ENCODE measurements around the gene CIC.
"Not testable (repeated sequence)": the region's sequence is repeated elsewhere in the genome, so short reads cannot be mapped to it uniquely, and the experiment has no call there.

CIC gene

DNA sequence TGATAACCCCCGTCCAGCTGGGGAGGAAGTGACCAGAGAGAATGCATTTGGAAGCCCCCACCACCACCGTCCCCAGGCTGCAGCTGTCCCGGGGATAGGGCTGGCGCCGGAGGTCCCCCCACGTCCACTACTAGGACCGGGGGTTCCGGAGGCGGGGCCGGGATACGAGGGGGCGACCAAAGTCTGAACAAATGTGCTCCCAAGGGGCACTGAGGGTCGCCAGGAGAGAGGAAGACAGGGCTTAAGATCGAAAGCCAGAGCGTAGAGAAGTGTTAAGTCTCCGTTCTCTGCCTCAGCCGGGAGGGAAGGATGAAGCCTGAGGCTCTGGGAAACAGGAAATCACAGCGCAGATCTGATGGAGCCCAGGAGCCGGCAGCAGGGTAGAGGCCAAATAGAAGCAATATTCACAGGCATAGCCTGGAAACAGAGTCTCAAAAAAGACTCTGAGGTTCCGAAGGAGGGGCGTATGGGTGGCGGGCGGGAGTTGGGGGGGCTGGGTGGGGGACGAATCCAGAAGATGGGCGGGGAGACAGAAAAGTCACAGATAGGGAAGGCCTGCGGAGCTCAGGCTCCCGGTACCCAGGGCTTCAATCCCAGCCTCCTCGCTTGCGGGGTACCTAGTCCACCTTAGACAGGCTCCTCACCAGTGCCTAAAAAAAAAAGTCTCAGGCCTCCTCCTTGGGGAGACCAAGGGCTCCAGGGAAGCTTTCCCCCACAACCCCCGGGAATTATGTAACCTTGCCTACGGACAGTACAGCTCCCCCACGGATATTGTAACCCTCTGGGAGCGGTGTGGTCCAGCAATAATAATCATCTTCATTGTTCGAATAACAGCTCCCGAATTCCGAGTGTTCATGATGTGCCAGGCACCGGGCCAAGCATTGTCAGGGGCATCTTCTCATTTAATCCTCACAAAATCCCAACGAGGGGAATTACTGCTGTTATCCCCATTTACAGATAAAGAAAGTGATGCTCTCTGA is 13.0 kb upstream of the CIC start:
- DNase-seq = no peak

DNA sequence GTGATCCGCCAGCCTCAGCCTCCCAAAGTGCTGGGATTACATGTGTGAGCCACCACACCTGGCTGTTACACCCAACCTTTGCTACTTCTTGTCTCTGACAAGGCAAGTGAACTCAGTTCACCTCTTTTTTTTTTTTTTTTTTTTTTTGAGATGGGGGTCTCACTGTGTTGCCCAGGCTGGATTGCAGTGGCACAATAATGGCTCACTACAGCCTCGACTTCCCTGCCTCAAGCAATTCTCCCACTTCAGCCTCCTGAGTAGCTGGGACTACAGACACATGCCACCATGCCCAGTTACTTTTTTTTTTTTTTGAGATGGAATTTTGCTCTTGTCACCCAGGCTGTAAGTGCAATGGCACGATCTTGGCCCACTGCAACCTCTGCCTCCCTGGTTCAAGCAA is 11.2 kb upstream of the CIC start:
- not testable (repeated sequence) for DNase-seq

DNA sequence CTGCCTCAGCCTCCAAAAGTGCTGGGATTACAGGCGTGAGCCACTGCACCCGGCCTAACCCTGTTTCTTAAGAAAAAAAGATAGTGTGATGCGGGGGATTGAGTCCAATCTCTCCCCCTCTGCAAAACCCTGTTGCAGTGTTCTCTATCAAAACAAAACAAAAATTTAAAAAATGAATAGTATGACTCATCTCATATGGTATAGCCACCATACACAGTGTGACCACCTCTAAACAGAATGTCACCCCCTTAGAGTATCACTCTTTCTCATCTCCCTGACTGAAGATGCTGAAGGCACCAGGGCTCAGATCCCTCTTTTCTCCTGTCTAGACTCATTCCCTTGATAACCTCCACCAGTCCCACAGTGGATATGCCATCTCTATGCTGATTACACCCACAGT is 7.3 kb upstream of the CIC start:
- DNase-seq = no peak

- DNase-seq = not testable (repeated sequence)
These were observed 2.9 kb upstream of the CIC start for GRCh38 chr19:42266105-42266504.

- not testable (repeated sequence) for DNase-seq
These were observed 2.0 kb upstream of the CIC start for GRCh38 chr19:42266928-42267603.

DNA sequence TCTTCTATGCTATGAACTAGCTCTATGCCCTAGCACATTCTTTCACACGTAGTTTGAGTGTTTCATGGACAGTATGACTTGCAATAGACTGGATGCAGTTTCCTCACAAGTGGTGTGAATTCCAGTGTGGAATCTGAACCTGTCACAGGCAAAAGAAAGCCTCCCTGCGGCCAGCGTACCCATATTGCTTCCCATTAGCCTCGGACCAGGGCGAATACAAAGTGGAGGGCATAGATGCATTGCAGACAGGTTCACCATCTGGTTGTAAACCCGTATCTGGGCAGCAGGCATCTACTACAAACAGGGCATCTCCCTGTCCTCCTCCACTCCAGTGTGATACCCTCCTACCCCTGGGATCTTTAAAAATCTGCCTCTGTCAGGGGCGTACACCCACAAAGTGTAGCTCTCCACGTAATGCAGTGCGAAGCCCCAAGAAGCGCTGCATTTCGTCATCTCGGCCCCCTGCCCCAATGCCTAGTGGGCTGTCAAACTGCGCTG is 1.4 kb upstream of the CIC start:
- no peak for DNase-seq

GRCh38 chr19:42268142-42268703 is 829 bp upstream of the CIC start:
- peak; percentile 95 for DNase-seq

GRCh38 chr19:42269478-42270345 is 660 bp downstream of the CIC start:
- DNase-seq = no peak

GRCh38 chr19:42270346-42271044 is 1.4 kb downstream of the CIC start:
- DNase-seq = no peak

DNA sequence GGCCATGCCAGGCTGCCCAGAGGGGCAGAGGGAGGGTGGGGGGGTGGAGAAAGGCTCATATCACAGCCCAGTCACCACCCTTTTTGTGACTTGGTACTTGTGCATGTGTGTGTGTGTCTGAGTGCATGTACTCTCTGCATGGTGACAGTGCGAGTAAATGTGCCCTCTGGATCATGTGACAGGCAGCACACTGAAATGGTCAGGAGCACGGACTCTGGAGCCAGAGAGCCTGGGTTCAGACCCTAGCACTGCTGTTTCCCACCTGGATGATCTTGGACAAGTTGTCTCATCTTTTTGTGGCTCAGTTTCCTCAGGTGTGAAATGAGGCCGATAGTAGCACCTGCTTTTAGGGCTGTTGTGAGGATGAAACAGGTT is 2.0 kb downstream of the CIC start:
- DNase-seq = no peak

GRCh38 chr19:42271861-42272534 is 2.9 kb downstream of the CIC start:
- DNase-seq = no peak

DNA sequence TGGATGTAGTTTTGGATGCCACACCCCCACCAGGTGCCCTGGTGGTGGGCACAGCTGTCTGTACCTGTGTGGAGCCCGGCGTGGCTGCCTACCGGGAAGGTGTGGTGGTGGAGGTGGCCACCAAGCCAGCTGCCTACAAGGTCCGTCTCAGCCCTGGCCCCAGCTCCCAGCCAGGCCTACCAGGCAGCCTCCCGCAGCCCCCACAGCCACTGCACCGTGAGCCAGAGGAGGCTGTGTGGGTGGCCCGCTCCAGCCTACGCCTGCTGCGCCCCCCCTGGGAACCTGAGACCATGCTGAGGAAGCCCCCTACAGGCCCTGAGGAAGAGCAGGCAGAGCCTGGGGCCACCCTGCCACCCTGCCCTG is 3.5 kb downstream of the CIC start:
- DNase-seq = no peak

DNA sequence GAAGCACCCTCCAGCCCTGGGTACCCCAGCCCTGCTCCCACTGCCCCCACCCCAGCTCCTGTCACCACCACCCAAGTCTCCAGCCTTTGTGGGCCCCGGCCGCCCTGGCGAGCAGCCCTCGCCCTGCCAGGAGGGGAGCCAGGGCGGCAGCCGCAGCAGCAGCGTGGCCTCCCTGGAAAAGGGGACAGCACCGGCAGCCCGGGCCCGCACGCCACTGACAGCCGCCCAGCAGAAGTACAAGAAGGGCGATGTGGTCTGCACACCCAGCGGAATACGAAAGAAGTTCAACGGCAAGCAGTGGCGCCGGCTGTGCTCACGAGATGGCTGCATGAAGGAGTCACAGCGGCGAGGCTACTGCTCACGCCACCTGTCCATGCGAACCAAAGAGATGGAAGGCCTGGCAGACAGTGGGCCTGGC is 3.9 kb downstream of the CIC start:
- DNase-seq = no peak

- DNase-seq = no peak
These were observed 4.5 kb downstream of the CIC start for GRCh38 chr19:42273407-42274064.

DNA sequence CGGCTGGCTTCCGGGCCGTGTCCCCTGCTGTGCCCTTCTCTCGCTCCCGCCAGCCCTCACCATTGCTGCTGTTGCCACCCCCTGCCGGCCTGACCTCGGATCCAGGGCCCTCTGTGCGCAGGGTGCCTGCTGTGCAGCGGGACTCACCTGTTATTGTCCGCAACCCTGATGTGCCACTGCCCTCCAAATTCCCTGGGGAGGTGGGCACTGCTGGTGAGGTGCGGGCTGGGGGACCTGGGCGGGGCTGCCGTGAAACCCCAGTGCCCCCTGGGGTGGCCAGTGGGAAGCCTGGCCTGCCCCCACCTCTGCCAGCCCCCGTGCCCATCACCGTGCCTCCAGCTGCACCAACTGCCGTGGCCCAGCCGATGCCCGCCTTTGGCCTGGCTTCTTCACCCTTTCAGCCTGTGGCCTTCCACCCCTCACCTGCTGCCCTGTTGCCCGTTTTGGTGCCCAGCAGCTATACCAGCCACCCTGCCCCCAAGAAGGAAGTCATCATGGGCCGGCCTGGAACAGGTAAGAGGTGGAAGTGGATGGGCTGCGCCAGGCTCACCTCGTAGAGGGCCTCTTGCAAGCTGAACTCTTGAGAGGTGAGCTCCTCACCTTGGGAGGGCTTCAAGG is 5.1 kb downstream of the CIC start:
- no peak for DNase-seq

- no peak for DNase-seq
These were observed 6.1 kb downstream of the CIC start for GRCh38 chr19:42275103-42275502.

DNA sequence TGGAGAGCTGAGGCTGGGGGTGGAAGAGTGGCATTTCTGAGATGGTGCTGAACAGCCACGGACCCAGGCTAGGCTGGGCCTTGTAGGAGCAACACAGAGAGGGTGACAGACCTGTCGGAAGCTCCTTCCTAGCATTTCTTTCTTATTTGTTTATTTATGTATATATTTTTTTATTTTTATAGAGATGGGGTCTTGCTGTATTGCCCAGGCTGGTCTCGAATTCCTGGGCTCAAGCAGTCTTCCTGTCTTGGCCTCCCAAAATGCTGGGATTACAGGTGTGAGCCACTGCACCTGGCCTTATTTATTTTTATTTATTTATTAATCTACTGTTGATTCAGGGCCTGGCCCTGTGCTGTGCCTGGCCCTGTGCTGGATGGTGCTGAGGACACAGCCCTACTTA is 6.5 kb downstream of the CIC start:
- DNase-seq = no peak

DNA sequence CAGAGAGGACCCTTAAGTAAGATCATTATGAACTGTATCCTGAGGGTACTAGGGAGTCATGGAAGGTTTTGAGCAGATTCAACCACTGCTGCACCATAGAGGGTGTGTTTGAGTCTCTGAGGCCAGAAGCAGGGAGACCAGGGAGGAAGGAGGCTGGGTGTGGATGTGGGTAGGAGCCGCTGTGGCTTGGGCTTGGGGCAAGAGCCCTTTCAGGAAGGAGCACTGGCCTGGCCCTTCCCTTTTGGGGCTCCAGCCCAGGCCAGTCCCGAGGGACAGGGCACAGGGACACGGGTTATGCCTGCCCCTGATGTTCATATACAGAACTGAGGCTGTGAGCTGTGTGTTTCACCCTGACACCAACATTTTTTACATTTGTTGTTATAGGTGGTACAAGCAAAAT is 7.2 kb downstream of the CIC start:
- DNase-seq = no peak

- DNase-seq = no peak
These were observed 7.8 kb downstream of the CIC start for GRCh38 chr19:42276821-42277220.

DNA sequence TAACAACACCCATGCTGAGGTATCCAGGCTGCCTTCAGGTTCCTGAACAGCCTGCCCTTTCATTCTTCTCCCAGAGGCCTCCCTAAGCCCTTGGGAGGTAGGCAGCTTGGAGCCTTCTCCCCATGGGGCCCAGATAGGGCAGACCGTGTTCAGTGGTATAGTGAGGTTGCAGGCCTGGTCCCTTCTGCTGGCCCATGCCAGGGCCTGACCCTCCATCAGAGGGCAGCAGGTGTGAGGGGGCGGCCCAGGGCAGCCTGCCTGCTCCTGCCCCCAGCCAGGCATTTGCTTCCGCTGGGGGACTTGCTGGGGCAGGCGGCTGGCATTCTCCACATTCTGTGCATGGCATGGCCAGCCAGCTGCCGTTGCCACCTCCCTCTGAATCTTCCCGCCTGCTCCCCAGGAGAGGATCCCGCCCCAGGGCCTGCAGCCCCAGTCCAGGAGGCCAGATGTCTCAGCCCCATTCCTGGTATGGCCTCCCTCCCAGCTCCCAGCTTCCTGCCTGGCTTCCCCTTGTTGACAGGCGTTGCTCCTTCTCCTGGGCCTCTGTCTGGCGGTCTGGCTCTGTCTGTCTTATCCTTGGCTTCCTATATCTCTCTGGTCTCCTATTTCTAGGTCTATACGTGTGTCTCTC is 8.9 kb downstream of the CIC start:
- DNase-seq = no peak
